GM12878 (cell line): ENCODE data around the gene HUWE1. TPM values are rescaled to one million over a fixed set of nuclear protein-coding genes. Genes with fewer than 3 reads are reported as not detected.

Experiments
- ATAC-seq: fragments of 200-7000 bp; cut with Tn5 transposase; 3 replicates; pipeline ENCODE4 v1.9.1; 2020; ENCODE audit warnings: mild to moderate bottlenecking, moderate library complexity
- BruUV-seq: library from RNA; stranded (reverse); fragments of 400-500 nt; replicated peaks from 2 replicates; lab custom pipeline; 2021; lab: Mats Ljungman, UMichigan
- CTCF ChIA-PET: fragments of 300-600 bp; sonication (Branson Sonifier 250); formaldehyde crosslinking; extraction: SDS; loops from one replicate; lab custom pipeline; 2021; ENCODE audit warnings: inconsistent platforms; lab: Yijun Ruan, JAX
- POLR2A ChIA-PET: fragments of 350-600 bp; formaldehyde crosslinking; extraction: SDS; loops from one replicate; lab custom pipeline; 2021; ENCODE audit warnings: inconsistent platforms; lab: Charles Lee
- RAD21 ChIA-PET: fragments of 300-600 bp; sonication (Branson Sonifier 250); formaldehyde crosslinking; loops from one replicate; lab custom pipeline; 2023; ENCODE audit warnings: antibody characterized with exemption; ENCODE audit not compliant: unreplicated experiment; lab: Charles Lee
- SMC1A ChIA-PET: fragments of 300-600 bp; sonication (Branson Sonifier 250); formaldehyde crosslinking; loops from one replicate; lab custom pipeline; 2023; ENCODE audit not compliant: unreplicated experiment, uncharacterized antibody; lab: Charles Lee
- DNase-seq: peaks from one replicate; pipeline ENCODE4 v3.0.0-alpha.2; 2011; ENCODE audit warnings: low read depth, low spot score
- FAIRE-seq: peaks from 3 replicates; lab custom pipeline; 2011; peaks lifted over from hg19 to GRCh38; lab: Jason Lieb, UNC
- H2AFZ ChIP-seq: 2 replicates; pipeline ENCODE4 v1.6.0; 2011; ENCODE audit warnings: low read depth, low read length, control low read depth; ENCODE audit not compliant: control insufficient read depth
- H3K27ac ChIP-seq: 2 replicates; pipeline ENCODE4 v1.5.1; 2011; ENCODE audit warnings: control low read depth; ENCODE audit not compliant: control insufficient read depth, insufficient read depth
- H3K27me3 ChIP-seq, 2 experiments: replicated peaks in 1 of 2; 2 replicates each; pipeline versions ENCODE4 v1.6.0 to v1.6.1; 2011; ENCODE audit warnings: low read length in 1 of 2; ENCODE audit not compliant: control insufficient read depth in 2 of 2, insufficient read depth in 2 of 2
- H3K36me3 ChIP-seq, 2 experiments: 2 replicates each; pipeline ENCODE4 v1.5.1; 2011; ENCODE audit warnings: low read length in 1 of 2; ENCODE audit not compliant: control insufficient read depth in 2 of 2, insufficient read depth in 2 of 2
- H3K4me1 ChIP-seq: 2 replicates; pipeline ENCODE4 v1.6.1; 2011; ENCODE audit warnings: mild to moderate bottlenecking, low read length, moderate library complexity, mixed read lengths; ENCODE audit not compliant: control insufficient read depth, insufficient read depth
- H3K4me2 ChIP-seq: 2 replicates; pipeline ENCODE4 v1.6.0; 2011; ENCODE audit warnings: control low read depth; ENCODE audit not compliant: control insufficient read depth, insufficient read depth
- H3K4me3 ChIP-seq: fragments of 200-600 bp; sonication (generic); 2 replicates; pipeline ENCODE4 v1.5.1; 2016
- H3K79me2 ChIP-seq: 2 replicates; pipeline ENCODE4 v1.6.0; 2011; ENCODE audit warnings: low read length; ENCODE audit not compliant: control insufficient read depth, insufficient read depth
- H3K9ac ChIP-seq: 2 replicates; pipeline ENCODE4 v1.8.0; 2011; ENCODE audit warnings: low read length, control low read depth, mixed read lengths; ENCODE audit not compliant: control insufficient read depth, insufficient read depth
- H3K9me3 ChIP-seq: replicated peaks from 3 replicates; pipeline ENCODE4 v1.5.1; 2011; ENCODE audit warnings: mild to moderate bottlenecking, low read length; ENCODE audit not compliant: control insufficient read depth, insufficient read depth
- H4K20me1 ChIP-seq: 2 replicates; pipeline ENCODE4 v1.6.0; 2011; ENCODE audit not compliant: control insufficient read depth, insufficient read depth
- CBX5 ChIP-seq: sonication (generic); IDR thresholded peaks from 2 replicates; pipeline ENCODE4 v1.6.1; 2016; ENCODE audit warnings: low read depth, moderate library complexity, mild to moderate bottlenecking, inconsistent platforms
- CHD1 ChIP-seq: IDR thresholded peaks from 2 replicates; pipeline ENCODE4 v1.6.1; 2012; ENCODE audit warnings: low read depth, low read length, improper control_type of control experiment
- EED ChIP-seq: sonication (generic); IDR thresholded peaks from 2 replicates; pipeline ENCODE4 v1.6.1; 2016; ENCODE audit warnings: antibody characterized with exemption, low read depth
- ELK1 ChIP-seq: IDR thresholded peaks from 2 replicates; pipeline ENCODE4 v1.6.1; 2012; ENCODE audit warnings: low read depth, low read length, improper control_type of control experiment
- GATAD2B ChIP-seq: fragments of 450-650 bp; conservative IDR thresholded peaks from 2 replicates; pipeline ENCODE4 v1.6.1; 2017; ENCODE audit warnings: low read depth, mild to moderate bottlenecking, moderate library complexity
- IRF4 ChIP-seq: IDR thresholded peaks from 2 replicates; pipeline ENCODE4 v1.6.1; 2011; ENCODE audit warnings: low read depth, low read length
- JUND ChIP-seq: IDR thresholded peaks from 2 replicates; pipeline ENCODE4 v1.6.1; 2012; ENCODE audit warnings: low read depth, mild to moderate bottlenecking, low read length, improper control_type of control experiment, moderate library complexity
- MTA3 ChIP-seq: IDR thresholded peaks from 2 replicates; pipeline ENCODE4 v1.6.1; 2012; ENCODE audit warnings: low read length, inconsistent platforms, borderline replicate concordance
- NR2F1 ChIP-seq: fragments of 450-650 bp; conservative IDR thresholded peaks from 2 replicates; pipeline ENCODE4 v1.6.1; 2017; ENCODE audit warnings: mild to moderate bottlenecking
- NRF1 ChIP-seq: conservative IDR thresholded peaks from 2 replicates; pipeline ENCODE4 v1.6.1; 2011; ENCODE audit warnings: mild to moderate bottlenecking, low read depth, low read length, improper control_type of control experiment
- PBX3 ChIP-seq: IDR thresholded peaks from 2 replicates; pipeline ENCODE4 v1.6.1; 2011; ENCODE audit warnings: mild to moderate bottlenecking, low read depth, low read length, moderate library complexity; ENCODE audit not compliant: insufficient replicate concordance
- SMAD1 ChIP-seq: fragments of 450-650 bp; IDR thresholded peaks from 2 replicates; pipeline ENCODE4 v1.6.1; 2018; ENCODE audit warnings: mild to moderate bottlenecking, low read depth; ENCODE audit not compliant: partially characterized antibody
- TARDBP ChIP-seq: IDR thresholded peaks from 2 replicates; pipeline ENCODE4 v1.6.1; 2016; ENCODE audit warnings: borderline replicate concordance
- TCF3 ChIP-seq: IDR thresholded peaks from 2 replicates; pipeline ENCODE4 v1.6.1; 2012; ENCODE audit warnings: low read depth, mild to moderate bottlenecking, low read length, borderline replicate concordance; ENCODE audit not compliant: insufficient read depth
- YY1 ChIP-seq: IDR thresholded peaks from 2 replicates; pipeline ENCODE4 v1.6.1; 2011; ENCODE audit warnings: low read depth, mild to moderate bottlenecking, low read length
- ZNF274 ChIP-seq: IDR thresholded peaks from one replicate; pipeline ENCODE4 v1.8.0; 2011; ENCODE audit not compliant: insufficient read length, insufficient read depth
- WGBS: methylation state at CpG from one replicate; pipeline ENCODE4 v1.1.6; 2016; ENCODE audit warnings: low lambda C conversion rate; ENCODE audit not compliant: insufficient replicate concordance, insufficient coverage; ENCODE audit errors: missing lambda C conversion rate; 5-methylcytosine and 5-hydroxymethylcytosine counted together
- in situ Hi-C: fragments of 300-500 bp; cut with MboI; formaldehyde crosslinking; loops from 9 replicates; pipeline ENCODE4 v1.14.3; 2018; ENCODE audit warnings: mixed read lengths
- intact Hi-C: fragments of 100-400 bp; cut with micrococcal nuclease; formaldehyde crosslinking; loops from one replicate; pipeline ENCODE4 v1.14.2; 2022; ENCODE audit not compliant: unreplicated experiment
- polyA plus RNA-seq, 11 experiments: library from polyadenylated mRNA; depleted of rRNA in 4 of 11; unstranded in 6 of 11; stranded (reverse) in 5 of 11; fragments of >200 nt; fragmentation: Nextera tagmentation in 4 of 11; fragmentation: Illumina TruSeq in 1 of 11; extraction: Ambion mirVana in 4 of 11; extraction: Trizol in 1 of 11; gene quantifications; 1 replicate in 1 of 11; 2 replicates in 10 of 11; pipeline versions ENCODE4 v1.2.1 to v1.2.3, GENCODE V29; 2011 to 2016; ENCODE audit warnings: inconsistent platforms in 2 of 11, missing spikeins in 2 of 11, low read depth in 1 of 11
- total RNA-seq, 4 experiments: library from RNA; depleted of rRNA in 3 of 4; stranded (reverse); fragments of >200 nt in 3 of 4; fragmentation: Illumina TruSeq in 1 of 4; extraction: Trizol in 1 of 4; gene quantifications; 2 replicates each; pipeline versions ENCODE4 v1.2.1 to v1.2.3, GENCODE V29; 2013 to 2021

Gene HUWE1
- total and polyA plus RNA-seq, 10 of the 15 experiments (the other 5 are each of a cell fraction or from before 2014, with no cell fraction given), result 35.9 to 280 (median 100) TPM

- no peaks in the 10 kb centered on the region for H4K20me1 ChIP-seq
- DNase-seq (no peak), FAIRE-seq (no peak), ATAC-seq (no peak)
- intact Hi-C loops (no loop called here), in situ Hi-C loops (no loop called here)
- no peak overlapping the region for H3K4me3 ChIP-seq
- ChIA-PET RAD21 (no interaction called here), SMC1A (interaction anchor here (0.7 kb wide), 1 partner anchor 17 kb away, joined by 3 read pairs; no protein-coding TSS in a partner anchor), POLR2A (no interaction called here), CTCF (interaction anchor here (0.6 to 1.8 kb wide), 2 partner anchors 13 to 250 kb away, joined by 4 to 8 read pairs; no protein-coding TSS in a partner anchor)
- TF ChIP-seq CBX5 (no peak), TARDBP (no peak), YY1 (no peak), EED (no peak), PBX3 (no peak), TCF3 (no peak), NRF1 (no peak), CHD1 (no peak), MTA3 (no peak), SMAD1 (no peak), GATAD2B (no peak), IRF4 (no peak), JUND (no peak), ZNF274 (no peak), NR2F1 (no peak), ELK1 (no peak)
- no peaks in the 10 kb centered on the region for H3K9me3 ChIP-seq
- no peaks in the 10 kb centered on the region for H3K27me3 ChIP-seq
- WGBS, result 63% methylated on average over 1 of the region's 1 CpG
- no peak overlapping the region for H3K27ac ChIP-seq
- no peak overlapping the region for H3K4me2 ChIP-seq
- H3K36me3 ChIP-seq, result peaks cover 0 to 3% of the 10 kb centered on the region in 2 experiments; a peak in 1 of 4 replicates
- H3K9ac ChIP-seq, result no peak overlapping the region
- no peak overlapping the region for H2AFZ ChIP-seq
- H3K4me1 ChIP-seq, result no peaks in the 10 kb centered on the region
- no TSS peak for BruUV-seq
- peaks cover 37% of the 10 kb centered on the region for H3K79me2 ChIP-seq
Observed at GRCh38 chrX:53666171-53666570, 20.3 kb downstream of the HUWE1 start.
